A549 (cell line): ENCODE data around the gene ADTRP. TPM values are rescaled to one million over a fixed set of nuclear protein-coding genes. Genes with fewer than 3 reads are reported as not detected.

Source experiments
- ATAC-seq, 2 experiments: fragments of 200-7000 bp in 1 of 2; fragments of >200 bp in 1 of 2; cut with Nextera tagmentation in 1 of 2; cut with Tn5 transposase in 1 of 2; 3 replicates each; pipeline versions ENCODE4 v1.8.0 to v1.9.1; 2018 to 2020; ENCODE audit warnings: mild to moderate bottlenecking in 1 of 2, moderate library complexity in 1 of 2
- CTCF ChIA-PET: fragments of 300-600 bp; sonication (Branson Sonifier 250); formaldehyde crosslinking; extraction: SDS; loops from one replicate; lab custom pipeline; 2021; ENCODE audit warnings: antibody characterized with exemption, inconsistent platforms; lab: Yijun Ruan, JAX
- POLR2A ChIA-PET: fragments of 350-600 bp; formaldehyde crosslinking; extraction: SDS; loops from one replicate; lab custom pipeline; 2021; ENCODE audit warnings: antibody characterized with exemption, inconsistent platforms; lab: Yijun Ruan, JAX
- DNase-seq, 2 experiments: peaks; one replicate each; pipeline versions ENCODE4 v3.0.0 to v3.0.0-alpha.2; 2011 to 2016; ENCODE audit warnings: low read depth in 1 of 2, low spot score in 1 of 2
- FAIRE-seq: peaks from 2 replicates; lab custom pipeline; 2011; peaks lifted over from hg19 to GRCh38; lab: Jason Lieb, UNC
- H3K27ac ChIP-seq, 2 experiments: fragments of >200 bp; sonication (Bioruptor Twin); formaldehyde crosslinking; 3 replicates each; pipeline ENCODE4 v1.5.1; 2016 to 2017
- H3K4me1 ChIP-seq: fragments of >200 bp; sonication (Bioruptor Twin); formaldehyde crosslinking; 3 replicates; pipeline ENCODE4 v1.6.1; 2016
- H3K4me2 ChIP-seq: fragments of >200 bp; sonication (Bioruptor Twin); formaldehyde crosslinking; 3 replicates; pipeline ENCODE4 v1.6.1; 2016
- H3K4me3 ChIP-seq: fragments of >200 bp; sonication (Bioruptor Twin); formaldehyde crosslinking; 3 replicates; pipeline ENCODE4 v1.5.1; 2016
- H3K9me3 ChIP-seq: fragments of >200 bp; sonication (Bioruptor Twin); formaldehyde crosslinking; 3 replicates; pipeline ENCODE4 v1.6.1; 2016
- CHD4 ChIP-seq: fragments of 200-600 bp; sonication (generic); IDR thresholded peaks from 2 replicates; pipeline ENCODE4 v1.6.1; 2016; ENCODE audit warnings: antibody characterized with exemption, mild to moderate bottlenecking, borderline replicate concordance
- EHMT2 ChIP-seq: fragments of 200-600 bp; sonication (generic); IDR thresholded peaks from 2 replicates; pipeline ENCODE4 v1.6.1; 2016; ENCODE audit warnings: antibody characterized with exemption, low read depth, mild to moderate bottlenecking, moderate library complexity
- GATA3 ChIP-seq: IDR thresholded peaks from 2 replicates; pipeline ENCODE4 v1.6.1; 2012; ENCODE audit warnings: borderline replicate concordance
- HEYL ChIP-seq: fragments of 250-450 bp; sonication (Bioruptor Pico); IDR thresholded peaks from 2 replicates; pipeline ENCODE4 v1.8.0; 2021; ENCODE audit warnings: mild to moderate bottlenecking, moderate library complexity
- JUNB ChIP-seq: fragments of >200 bp; sonication (Bioruptor Twin); formaldehyde crosslinking; IDR thresholded peaks from 2 replicates; pipeline ENCODE4 v1.6.1; 2016
- MAFK ChIP-seq: fragments of 450-650 bp; IDR thresholded peaks from 2 replicates; pipeline ENCODE4 v1.6.1; 2014; ENCODE audit not compliant: partially characterized antibody
- MYC ChIP-seq: IDR thresholded peaks from 2 replicates; pipeline ENCODE4 v1.6.1; 2012; ENCODE audit warnings: mild to moderate bottlenecking, inconsistent platforms, low read length, improper control_type of control experiment, borderline replicate concordance
- NFE2L2 ChIP-seq: fragments of 150-350 bp; conservative IDR thresholded peaks from 2 replicates; pipeline ENCODE4 v1.6.1; 2014; ENCODE audit warnings: low read length
- NPAS2 ChIP-seq: fragments of 250-450 bp; sonication (Bioruptor Pico); IDR thresholded peaks from 2 replicates; pipeline ENCODE4 v1.8.0; 2022; ENCODE audit warnings: mild to moderate bottlenecking, moderate library complexity, borderline replicate concordance
- NR3C1 ChIP-seq: fragments of >200 bp; sonication (Bioruptor Twin); formaldehyde crosslinking; IDR thresholded peaks from 3 replicates; pipeline ENCODE4 v1.6.1; 2017
- POLR2A ChIP-seq: IDR thresholded peaks from 2 replicates; pipeline ENCODE4 v1.6.1; 2012; ENCODE audit warnings: mild to moderate bottlenecking, low read length
- RAD21 ChIP-seq, 2 experiments: fragments of >200 bp in 1 of 2; sonication (Bioruptor Twin) in 1 of 2; formaldehyde crosslinking in 1 of 2; IDR thresholded peaks in 1 of 2; conservative IDR thresholded peaks in 1 of 2; 2 replicates in 1 of 2; 3 replicates in 1 of 2; pipeline ENCODE4 v1.6.1; 2012 to 2018; ENCODE audit warnings: inconsistent platforms in 1 of 2
- RFX5 ChIP-seq: fragments of 450-650 bp; IDR thresholded peaks from 2 replicates; pipeline ENCODE4 v1.7.1; 2014; ENCODE audit warnings: antibody characterized with exemption, mild to moderate bottlenecking, moderate library complexity
- RNF2 ChIP-seq: fragments of 200-600 bp; sonication (generic); IDR thresholded peaks from 2 replicates; pipeline ENCODE4 v1.6.1; 2016; ENCODE audit warnings: low read depth, mild to moderate bottlenecking, antibody characterized with exemption, moderate library complexity, borderline replicate concordance
- TFCP2L1 ChIP-seq: fragments of 250-450 bp; sonication (Bioruptor Pico); IDR thresholded peaks from 2 replicates; pipeline ENCODE4 v1.5.0; 2021; ENCODE audit warnings: mild to moderate bottlenecking
- ZFP36 ChIP-seq: fragments of 450-650 bp; IDR thresholded peaks from 2 replicates; pipeline ENCODE4 v1.6.1; 2014; ENCODE audit warnings: borderline replicate concordance; ENCODE audit not compliant: partially characterized antibody
- ZSCAN20 ChIP-seq: fragments of 250-450 bp; sonication (Bioruptor Pico); IDR thresholded peaks from 2 replicates; pipeline ENCODE4 v1.8.0; 2022; ENCODE audit warnings: mild to moderate bottlenecking, moderate library complexity
- WGBS: methylation state at CpG from one replicate; pipeline ENCODE4 v1.1.6; 2017; ENCODE audit errors: missing lambda C conversion rate; 5-methylcytosine and 5-hydroxymethylcytosine counted together
- polyA plus RNA-seq, 4 experiments: library from polyadenylated mRNA; depleted of rRNA in 3 of 4; stranded (reverse); fragments of >200 nt; fragmentation: RNase III in 1 of 4; extraction: RNeasy Plus Mini Kit Qiagen cat#74134 plus additional on column Dnase treatment in 1 of 4; gene quantifications; 2 replicates in 3 of 4; 3 replicates in 1 of 4; pipeline ENCODE4 v1.2.3, GENCODE V29; 2011 to 2017
- TF ChIP-seq, protein P1 (sequence below): IDR thresholded peaks from 2 replicates; pipeline ENCODE4 v1.6.1; 2012; ENCODE audit warnings: low read depth, borderline replicate concordance
- TF ChIP-seq, protein P2 (sequence below): fragments of >200 bp; sonication (Bioruptor Twin); formaldehyde crosslinking; IDR thresholded peaks from 3 replicates; pipeline ENCODE4 v1.5.1; 2016
- TF ChIP-seq, protein P3 (sequence below): fragments of >200 bp; sonication (Bioruptor Twin); formaldehyde crosslinking; IDR thresholded peaks from 3 replicates; pipeline ENCODE4 v1.6.1; 2016
- TF ChIP-seq, protein P4 (sequence below): fragments of 150-350 bp; IDR thresholded peaks from 2 replicates; pipeline ENCODE4 v1.6.1; 2014; ENCODE audit warnings: low read depth, mild to moderate bottlenecking, low read length
- TF ChIP-seq, protein P5 (sequence below): fragments of 450-650 bp; IDR thresholded peaks from 2 replicates; pipeline ENCODE4 v1.6.1; 2014; ENCODE audit warnings: antibody characterized with exemption
- TF ChIP-seq, protein P6 (sequence below): fragments of 200-600 bp; sonication (generic); IDR thresholded peaks from 2 replicates; pipeline ENCODE4 v1.6.1; 2016; ENCODE audit warnings: antibody characterized with exemption, mild to moderate bottlenecking, moderate library complexity

Gene ADTRP
- polyA plus RNA-seq, 2 of the 4 experiments (the other 2 are of a cell fraction): 0.57 to 0.59 TPM

DNA sequence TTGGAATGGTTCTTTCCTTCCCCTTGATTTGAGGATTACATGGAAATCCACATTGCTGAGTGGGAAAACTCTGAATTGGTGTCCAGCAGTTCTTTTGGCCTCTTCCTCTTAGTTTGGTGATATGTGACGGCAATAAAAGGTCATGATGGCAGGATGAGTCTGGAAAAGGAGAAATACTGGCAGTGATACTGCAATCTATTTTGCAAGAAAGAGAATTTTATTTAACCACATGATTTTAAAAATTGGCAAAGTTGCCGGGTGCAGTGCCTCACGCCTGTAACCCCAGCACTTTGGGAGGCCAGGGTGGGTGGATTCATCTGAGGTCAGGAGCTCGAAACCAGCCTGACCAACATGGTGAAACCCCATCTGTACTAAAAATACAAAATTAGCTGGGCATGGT lies 73.1 kb downstream of the ADTRP start:
- ATAC-seq (no peak), DNase-seq (no peak), FAIRE-seq (no peak)
- no peak overlapping the region for H3K4me3 ChIP-seq
- H3K9me3 ChIP-seq: no peaks in the 10 kb centered on the region
- ChIA-PET CTCF (interaction anchor here (1.0 kb wide), 1 partner anchor 50 kb away, joined by 5 read pairs; no protein-coding TSS in a partner anchor), POLR2A (no interaction called here)
- H3K27ac ChIP-seq: no peak overlapping the region
- TF ChIP-seq RNF2: no peak
- no peak for TF ChIP-seq GATA3
- no peak for TF ChIP-seq ZSCAN20 (CRISPR knock-in tag)
- TF ChIP-seq HEYL (CRISPR knock-in tag): no peak
- TF ChIP-seq, protein P1, sequence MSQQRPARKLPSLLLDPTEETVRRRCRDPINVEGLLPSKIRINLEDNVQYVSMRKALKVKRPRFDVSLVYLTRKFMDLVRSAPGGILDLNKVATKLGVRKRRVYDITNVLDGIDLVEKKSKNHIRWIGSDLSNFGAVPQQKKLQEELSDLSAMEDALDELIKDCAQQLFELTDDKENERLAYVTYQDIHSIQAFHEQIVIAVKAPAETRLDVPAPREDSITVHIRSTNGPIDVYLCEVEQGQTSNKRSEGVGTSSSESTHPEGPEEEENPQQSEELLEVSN: no peak
- TF ChIP-seq RFX5: no peak
- TF ChIP-seq, protein P2, sequence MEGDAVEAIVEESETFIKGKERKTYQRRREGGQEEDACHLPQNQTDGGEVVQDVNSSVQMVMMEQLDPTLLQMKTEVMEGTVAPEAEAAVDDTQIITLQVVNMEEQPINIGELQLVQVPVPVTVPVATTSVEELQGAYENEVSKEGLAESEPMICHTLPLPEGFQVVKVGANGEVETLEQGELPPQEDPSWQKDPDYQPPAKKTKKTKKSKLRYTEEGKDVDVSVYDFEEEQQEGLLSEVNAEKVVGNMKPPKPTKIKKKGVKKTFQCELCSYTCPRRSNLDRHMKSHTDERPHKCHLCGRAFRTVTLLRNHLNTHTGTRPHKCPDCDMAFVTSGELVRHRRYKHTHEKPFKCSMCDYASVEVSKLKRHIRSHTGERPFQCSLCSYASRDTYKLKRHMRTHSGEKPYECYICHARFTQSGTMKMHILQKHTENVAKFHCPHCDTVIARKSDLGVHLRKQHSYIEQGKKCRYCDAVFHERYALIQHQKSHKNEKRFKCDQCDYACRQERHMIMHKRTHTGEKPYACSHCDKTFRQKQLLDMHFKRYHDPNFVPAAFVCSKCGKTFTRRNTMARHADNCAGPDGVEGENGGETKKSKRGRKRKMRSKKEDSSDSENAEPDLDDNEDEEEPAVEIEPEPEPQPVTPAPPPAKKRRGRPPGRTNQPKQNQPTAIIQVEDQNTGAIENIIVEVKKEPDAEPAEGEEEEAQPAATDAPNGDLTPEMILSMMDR: no peak
- TF ChIP-seq, protein P3, sequence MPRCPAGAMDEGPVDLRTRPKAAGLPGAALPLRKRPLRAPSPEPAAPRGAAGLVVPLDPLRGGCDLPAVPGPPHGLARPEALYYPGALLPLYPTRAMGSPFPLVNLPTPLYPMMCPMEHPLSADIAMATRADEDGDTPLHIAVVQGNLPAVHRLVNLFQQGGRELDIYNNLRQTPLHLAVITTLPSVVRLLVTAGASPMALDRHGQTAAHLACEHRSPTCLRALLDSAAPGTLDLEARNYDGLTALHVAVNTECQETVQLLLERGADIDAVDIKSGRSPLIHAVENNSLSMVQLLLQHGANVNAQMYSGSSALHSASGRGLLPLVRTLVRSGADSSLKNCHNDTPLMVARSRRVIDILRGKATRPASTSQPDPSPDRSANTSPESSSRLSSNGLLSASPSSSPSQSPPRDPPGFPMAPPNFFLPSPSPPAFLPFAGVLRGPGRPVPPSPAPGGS: no peak
- TF ChIP-seq ZFP36: no peak
- TF ChIP-seq NPAS2: no peak
- TF ChIP-seq POLR2A: no peak
- TF ChIP-seq, protein P4, sequence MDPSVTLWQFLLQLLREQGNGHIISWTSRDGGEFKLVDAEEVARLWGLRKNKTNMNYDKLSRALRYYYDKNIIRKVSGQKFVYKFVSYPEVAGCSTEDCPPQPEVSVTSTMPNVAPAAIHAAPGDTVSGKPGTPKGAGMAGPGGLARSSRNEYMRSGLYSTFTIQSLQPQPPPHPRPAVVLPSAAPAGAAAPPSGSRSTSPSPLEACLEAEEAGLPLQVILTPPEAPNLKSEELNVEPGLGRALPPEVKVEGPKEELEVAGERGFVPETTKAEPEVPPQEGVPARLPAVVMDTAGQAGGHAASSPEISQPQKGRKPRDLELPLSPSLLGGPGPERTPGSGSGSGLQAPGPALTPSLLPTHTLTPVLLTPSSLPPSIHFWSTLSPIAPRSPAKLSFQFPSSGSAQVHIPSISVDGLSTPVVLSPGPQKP: no peak
- TF ChIP-seq EHMT2: no peak
- TF ChIP-seq MYC: no peak
- no peak for TF ChIP-seq RAD21 (conservative IDR thresholded peaks at IDR 0.05 in 1 of 2, IDR thresholded peaks at IDR 0.05 in 1 of 2)
- TF ChIP-seq MAFK: no peak
- TF ChIP-seq NR3C1: no peak
- peaks cover 18% of the 10 kb centered on the region for H3K4me1 ChIP-seq
- 95% methylated on average over 4 of the region's 4 CpGs for WGBS
- H3K4me2 ChIP-seq: no peak overlapping the region

DNA sequence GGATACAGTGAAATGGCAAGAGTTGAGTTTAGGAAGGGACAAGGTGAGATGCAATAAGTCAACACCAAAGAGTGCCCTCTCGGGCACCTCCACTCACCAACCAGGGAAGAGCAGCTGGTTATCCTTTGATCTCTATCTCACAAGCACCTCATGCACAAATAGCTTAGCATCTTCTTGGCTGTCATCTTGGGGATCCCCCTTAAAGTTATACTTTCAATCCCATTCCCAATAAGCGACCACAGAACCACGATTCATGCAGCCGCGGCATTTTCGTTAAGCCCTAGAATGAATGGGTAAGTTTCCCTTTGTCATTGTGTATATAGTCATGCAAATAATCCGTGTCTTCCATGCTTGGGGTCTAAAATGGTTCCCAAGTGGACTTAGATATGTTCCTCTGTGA lies 73.5 kb downstream of the ADTRP start:
- POLR2A ChIA-PET: no interaction called here
- no peak for FAIRE-seq
- no peak for TF ChIP-seq TFCP2L1 (CRISPR knock-in tag)
- no peak for TF ChIP-seq JUNB
- TF ChIP-seq CHD4: no peak
- no peak for TF ChIP-seq NFE2L2
- TF ChIP-seq, protein P5, sequence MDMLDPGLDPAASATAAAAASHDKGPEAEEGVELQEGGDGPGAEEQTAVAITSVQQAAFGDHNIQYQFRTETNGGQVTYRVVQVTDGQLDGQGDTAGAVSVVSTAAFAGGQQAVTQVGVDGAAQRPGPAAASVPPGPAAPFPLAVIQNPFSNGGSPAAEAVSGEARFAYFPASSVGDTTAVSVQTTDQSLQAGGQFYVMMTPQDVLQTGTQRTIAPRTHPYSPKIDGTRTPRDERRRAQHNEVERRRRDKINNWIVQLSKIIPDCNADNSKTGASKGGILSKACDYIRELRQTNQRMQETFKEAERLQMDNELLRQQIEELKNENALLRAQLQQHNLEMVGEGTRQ: no peak
- no peak for TF ChIP-seq MYC
- no peak for TF ChIP-seq NPAS2
- TF ChIP-seq, protein P6, sequence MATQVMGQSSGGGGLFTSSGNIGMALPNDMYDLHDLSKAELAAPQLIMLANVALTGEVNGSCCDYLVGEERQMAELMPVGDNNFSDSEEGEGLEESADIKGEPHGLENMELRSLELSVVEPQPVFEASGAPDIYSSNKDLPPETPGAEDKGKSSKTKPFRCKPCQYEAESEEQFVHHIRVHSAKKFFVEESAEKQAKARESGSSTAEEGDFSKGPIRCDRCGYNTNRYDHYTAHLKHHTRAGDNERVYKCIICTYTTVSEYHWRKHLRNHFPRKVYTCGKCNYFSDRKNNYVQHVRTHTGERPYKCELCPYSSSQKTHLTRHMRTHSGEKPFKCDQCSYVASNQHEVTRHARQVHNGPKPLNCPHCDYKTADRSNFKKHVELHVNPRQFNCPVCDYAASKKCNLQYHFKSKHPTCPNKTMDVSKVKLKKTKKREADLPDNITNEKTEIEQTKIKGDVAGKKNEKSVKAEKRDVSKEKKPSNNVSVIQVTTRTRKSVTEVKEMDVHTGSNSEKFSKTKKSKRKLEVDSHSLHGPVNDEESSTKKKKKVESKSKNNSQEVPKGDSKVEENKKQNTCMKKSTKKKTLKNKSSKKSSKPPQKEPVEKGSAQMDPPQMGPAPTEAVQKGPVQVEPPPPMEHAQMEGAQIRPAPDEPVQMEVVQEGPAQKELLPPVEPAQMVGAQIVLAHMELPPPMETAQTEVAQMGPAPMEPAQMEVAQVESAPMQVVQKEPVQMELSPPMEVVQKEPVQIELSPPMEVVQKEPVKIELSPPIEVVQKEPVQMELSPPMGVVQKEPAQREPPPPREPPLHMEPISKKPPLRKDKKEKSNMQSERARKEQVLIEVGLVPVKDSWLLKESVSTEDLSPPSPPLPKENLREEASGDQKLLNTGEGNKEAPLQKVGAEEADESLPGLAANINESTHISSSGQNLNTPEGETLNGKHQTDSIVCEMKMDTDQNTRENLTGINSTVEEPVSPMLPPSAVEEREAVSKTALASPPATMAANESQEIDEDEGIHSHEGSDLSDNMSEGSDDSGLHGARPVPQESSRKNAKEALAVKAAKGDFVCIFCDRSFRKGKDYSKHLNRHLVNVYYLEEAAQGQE: no peak
- CTCF ChIA-PET: interaction anchor here (1.0 kb wide), 1 partner anchor 49 kb away, joined by 5 read pairs; no protein-coding TSS in a partner anchor
- DNase-seq: no peak
- H3K9me3 ChIP-seq: no peaks in the 10 kb centered on the region
- no peak for ATAC-seq
- no peak overlapping the region for H3K4me2 ChIP-seq
- no peak overlapping the region for H3K4me3 ChIP-seq
- WGBS: 93% methylated on average over 7 of the region's 7 CpGs
- no peak overlapping the region for H3K27ac ChIP-seq
- H3K4me1 ChIP-seq: peaks cover 18% of the 10 kb centered on the region
